ENCODE results near the gene ARHGAP22. TPM values are rescaled to one million over a fixed set of nuclear protein-coding genes. Genes with fewer than 3 reads are reported as not detected.

Gene ARHGAP22
- polyA plus RNA-seq, 1 of the 3 experiments (the other 2 are of a cell fraction), result 12.4 TPM

DNA sequence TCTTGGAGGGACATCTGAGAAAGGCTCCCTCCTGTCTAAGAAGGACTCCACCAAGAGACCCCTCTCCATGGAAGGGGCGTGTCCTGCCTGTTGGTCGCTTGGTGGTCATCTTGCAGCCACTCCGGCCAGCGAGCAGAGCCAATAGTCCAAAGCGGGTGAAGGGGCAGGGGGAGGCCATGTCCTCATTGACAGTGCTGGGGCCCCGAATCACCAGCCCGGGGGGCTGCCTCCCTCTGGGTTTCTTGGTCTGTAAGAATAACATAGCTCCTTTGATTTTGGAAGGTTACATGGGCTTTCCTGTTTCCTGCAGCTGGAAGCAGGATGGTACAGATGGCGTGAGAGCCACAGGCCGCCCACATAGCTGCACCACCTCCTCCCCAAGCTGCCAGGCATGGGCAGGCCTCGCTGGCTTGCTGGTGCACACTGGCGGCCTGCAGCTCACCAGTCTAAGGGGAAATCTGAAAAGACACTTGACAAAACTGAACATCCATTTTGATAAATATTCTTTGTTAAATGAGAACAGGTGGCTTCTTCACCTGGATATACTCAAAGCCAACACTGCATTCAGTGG lies 105.8 kb downstream of the ARHGAP22 start:
- Histone ChIP-seq H2AFZ (ENCODE audit: low read depth) (no peak overlapping the region), H3K4me3 (ENCODE audit: low read depth in 2 of 2, low read length in 1 of 2) (no peak overlapping the region), H3K9me3 (no peaks in the 10 kb centered on the region), H3K27ac (ENCODE audit: low read depth in 2 of 2, low read length in 1 of 2) (no peak overlapping the region), H3K4me2 (no peak overlapping the region), H3K79me2 (ENCODE audit: insufficient read depth) (peaks cover 89% of the 10 kb centered on the region), H3F3A (replicated peaks; ENCODE audit: insufficient read depth) (peaks cover 9% of the 10 kb centered on the region), H4K20me1 (ENCODE audit: insufficient read depth) (peaks cover 53% of the 10 kb centered on the region; the same call in 1 of the 2 replicates), H3K9ac (no peak overlapping the region), H3K27me3 (ENCODE audit: insufficient read depth) (no peaks in the 10 kb centered on the region), H3K36me3 (replicated peaks in 1 of 2; ENCODE audit: control insufficient read depth in 1 of 2, insufficient read depth in 2 of 2, low read length in 1 of 2) (peaks cover 0 to 6% of the 10 kb centered on the region in 2 experiments), H3K9me2 (no peaks in the 10 kb centered on the region), H3K4me1 (ENCODE audit: control insufficient read depth in 1 of 2, insufficient read depth in 2 of 2, low read depth in 1 of 2, low read length in 1 of 2) (peaks cover 12 to 18% of the 10 kb centered on the region in 2 experiments; a peak in 2 of 4 replicates)
- no peak for DNase-seq
- TF ChIP-seq FOSL2 (IDR thresholded peaks at IDR 0.05; ENCODE audit: borderline replicate concordance, low read depth), result no peak
- no peak for TF ChIP-seq TEAD4 (IDR thresholded peaks at IDR 0.05; ENCODE audit: borderline replicate concordance, insufficient read depth)
- TF ChIP-seq, protein P1, sequence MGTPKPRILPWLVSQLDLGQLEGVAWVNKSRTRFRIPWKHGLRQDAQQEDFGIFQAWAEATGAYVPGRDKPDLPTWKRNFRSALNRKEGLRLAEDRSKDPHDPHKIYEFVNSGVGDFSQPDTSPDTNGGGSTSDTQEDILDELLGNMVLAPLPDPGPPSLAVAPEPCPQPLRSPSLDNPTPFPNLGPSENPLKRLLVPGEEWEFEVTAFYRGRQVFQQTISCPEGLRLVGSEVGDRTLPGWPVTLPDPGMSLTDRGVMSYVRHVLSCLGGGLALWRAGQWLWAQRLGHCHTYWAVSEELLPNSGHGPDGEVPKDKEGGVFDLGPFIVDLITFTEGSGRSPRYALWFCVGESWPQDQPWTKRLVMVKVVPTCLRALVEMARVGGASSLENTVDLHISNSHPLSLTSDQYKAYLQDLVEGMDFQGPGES (IDR thresholded peaks at IDR 0.05; ENCODE audit: low read depth, low read length), result no peak
- TF ChIP-seq POLR2AphosphoS5 (IDR thresholded peaks at IDR 0.05; ENCODE audit: low read depth, low read length), result no peak
- TF ChIP-seq MXI1 (IDR thresholded peaks at IDR 0.05; ENCODE audit: low read depth, low read length), result no peak
- no peak for TF ChIP-seq SMC3 (IDR thresholded peaks at IDR 0.05; ENCODE audit: low read depth, low read length)
- TF ChIP-seq, protein P2, sequence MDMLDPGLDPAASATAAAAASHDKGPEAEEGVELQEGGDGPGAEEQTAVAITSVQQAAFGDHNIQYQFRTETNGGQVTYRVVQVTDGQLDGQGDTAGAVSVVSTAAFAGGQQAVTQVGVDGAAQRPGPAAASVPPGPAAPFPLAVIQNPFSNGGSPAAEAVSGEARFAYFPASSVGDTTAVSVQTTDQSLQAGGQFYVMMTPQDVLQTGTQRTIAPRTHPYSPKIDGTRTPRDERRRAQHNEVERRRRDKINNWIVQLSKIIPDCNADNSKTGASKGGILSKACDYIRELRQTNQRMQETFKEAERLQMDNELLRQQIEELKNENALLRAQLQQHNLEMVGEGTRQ (IDR thresholded peaks at IDR 0.05; ENCODE audit: borderline replicate concordance, low read depth, low read length), result no peak
- TF ChIP-seq JUND (IDR thresholded peaks at IDR 0.05), result no peak
- TF ChIP-seq EP300 (IDR thresholded peaks at IDR 0.05; ENCODE audit: borderline replicate concordance in 1 of 2, low read depth in 1 of 2, low read length in 1 of 2), result no peak
- POLR2A ChIA-PET, result no interaction called here
- CTCF ChIA-PET, result interaction anchor here (0.9 to 1.9 kb wide), 2 partner anchors 136 to 157 kb away, joined by 3 to 8 read pairs; no protein-coding TSS in a partner anchor
- WGBS (ENCODE audit: low lambda C conversion rate), result 89% methylated on average over 8 of the region's 11 CpGs

DNA sequence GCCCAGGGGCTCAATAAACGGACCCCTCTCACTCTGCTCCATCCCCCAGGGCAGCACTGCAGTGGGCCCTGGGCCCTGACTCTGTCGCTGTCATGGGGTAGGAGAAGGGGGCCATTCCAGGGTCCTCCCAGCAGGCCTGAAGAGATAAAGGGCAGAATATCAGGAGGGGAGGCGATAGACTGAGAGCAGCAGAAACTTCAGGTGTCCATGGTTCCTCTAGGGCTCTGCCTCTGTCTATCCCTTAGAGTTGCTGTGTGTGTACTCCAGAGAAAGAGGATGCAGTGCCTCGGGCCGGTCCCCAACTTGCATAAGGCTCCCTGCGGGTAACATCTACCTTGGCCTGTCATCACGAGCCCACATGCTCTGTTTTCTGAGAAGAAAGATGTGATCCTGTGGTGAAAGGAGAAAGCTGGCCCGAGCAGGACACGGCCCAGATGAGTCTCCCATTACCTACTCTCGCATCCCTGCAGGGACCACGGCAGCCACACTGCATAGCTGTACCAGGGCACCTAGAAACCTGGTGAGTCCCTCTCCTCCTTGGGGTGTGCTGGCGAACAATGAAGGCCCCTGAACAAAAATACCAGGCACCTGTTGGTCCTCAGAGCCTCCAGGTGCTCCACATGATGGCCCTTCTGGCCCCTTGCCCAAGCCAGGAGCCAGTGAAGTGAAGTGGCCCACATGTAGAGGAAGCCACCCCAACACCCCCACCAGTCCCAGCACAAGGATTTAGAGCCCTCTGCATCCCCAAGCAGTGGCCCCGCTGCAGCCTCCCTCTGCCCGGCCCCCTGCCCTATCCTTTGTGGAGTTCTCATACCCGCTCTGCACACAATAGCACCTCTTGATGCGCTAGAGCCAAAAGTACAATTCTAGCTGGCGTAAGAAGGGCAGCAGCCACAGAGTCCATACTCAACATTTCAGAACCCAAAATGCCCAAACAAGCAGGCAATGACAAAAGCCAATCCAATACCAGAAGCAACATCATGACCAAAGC lies 106.8 kb downstream of the ARHGAP22 start:
- Histone ChIP-seq H3K9me2 (no peaks in the 10 kb centered on the region), H4K20me1 (ENCODE audit: insufficient read depth) (peaks cover 51% of the 10 kb centered on the region; the same call in 1 of the 2 replicates), H3K4me1 (ENCODE audit: control insufficient read depth in 1 of 2, insufficient read depth in 2 of 2, low read depth in 1 of 2, low read length in 1 of 2) (peaks cover 17 to 18% of the 10 kb centered on the region in 2 experiments; a peak in 2 of 4 replicates), H3K4me2 (peak overlapping the region; percentile 57; the same call in 1 of the 2 replicates), H3K27ac (ENCODE audit: low read depth in 2 of 2, low read length in 1 of 2) (peak overlapping the region; percentile 23 to 57; a peak in 3 of 4 replicates), H3K9me3 (no peaks in the 10 kb centered on the region), H3K27me3 (ENCODE audit: insufficient read depth) (no peaks in the 10 kb centered on the region), H3K4me3 (ENCODE audit: low read depth in 2 of 2, low read length in 1 of 2) (no peak overlapping the region), H3K79me2 (ENCODE audit: insufficient read depth) (peaks cover 89% of the 10 kb centered on the region), H3F3A (replicated peaks; ENCODE audit: insufficient read depth) (peaks cover 9% of the 10 kb centered on the region), H3K36me3 (replicated peaks in 1 of 2; ENCODE audit: control insufficient read depth in 1 of 2, insufficient read depth in 2 of 2, low read length in 1 of 2) (peaks cover 0 to 6% of the 10 kb centered on the region in 2 experiments), H2AFZ (ENCODE audit: low read depth) (no peak overlapping the region), H3K9ac (no peak overlapping the region)
- POLR2A ChIA-PET, result no interaction called here
- WGBS (ENCODE audit: low lambda C conversion rate), result 95% methylated on average over 13 of the region's 17 CpGs
- TF ChIP-seq POLR2AphosphoS5 (IDR thresholded peaks at IDR 0.05; ENCODE audit: low read depth, low read length) (no peak), ELF1 (IDR thresholded peaks at IDR 0.05) (no peak), RAD21 (IDR thresholded peaks at IDR 0.05; ENCODE audit: low read length) (no peak), FOSL2 (IDR thresholded peaks at IDR 0.05; ENCODE audit: borderline replicate concordance, low read depth) (no peak)
- CTCF ChIA-PET, result interaction anchor here (0.8 to 1.9 kb wide), 4 partner anchors 8 to 158 kb away, joined by 3 to 8 read pairs (median 4); no protein-coding TSS in a partner anchor
- DNase-seq, result no peak
